NCI-H526 (cell line): Measurements from ENCODE around the gene UFD1.
A peak's percentile ranks its signal among the peaks of the same experiment; 100 is the strongest.

ENCODE experiments used
- DNase-seq, 2 experiments: peaks; one replicate each; lab custom pipeline; 2025; lab: John Stamatoyannopoulos, UW

UFD1 gene

GRCh38 chr22:19495562-19496323, 16.8 kb upstream of the UFD1 start:
- no peak for DNase-seq

GRCh38 chr22:19494676-19495173, 15.7 kb upstream of the UFD1 start:
- no peak for DNase-seq

- no peak for DNase-seq
These were observed 15.1 kb upstream of the UFD1 start for GRCh38 chr22:19494001-19494560.

GRCh38 chr22:19492504-19493174, 13.6 kb upstream of the UFD1 start:
- DNase-seq, result no peak

GRCh38 chr22:19490628-19491230, 11.7 kb upstream of the UFD1 start:
- DNase-seq, result no peak

GRCh38 chr22:19488884-19489843, 10.2 kb upstream of the UFD1 start:
- no peak for DNase-seq

- DNase-seq, result no peak
These were observed 9.3 kb upstream of the UFD1 start for GRCh38 chr22:19488285-19488684.

GRCh38 chr22:19483481-19484244, 4.7 kb upstream of the UFD1 start:
- DNase-seq, result no peak

- no peak for DNase-seq
These were observed 3.3 kb upstream of the UFD1 start for GRCh38 chr22:19482297-19482696.

GRCh38 chr22:19480789-19481188, 1.8 kb upstream of the UFD1 start:
- DNase-seq, result no peak

GRCh38 chr22:19480173-19480568, 1.2 kb upstream of the UFD1 start:
- peak in 1 of 2 experiments; percentile 14 for DNase-seq

GRCh38 chr22:19479355-19480172, 571 bp upstream of the UFD1 start, which contains the start of gene CDC45:
CDC45 (plus strand) TSS chr22:19479920; CDS start chr22:19479969, 49 bp downstream.
- peak; percentile 95 to 96 for DNase-seq

GRCh38 chr22:19478045-19478900, 720 bp downstream of the UFD1 start:
- DNase-seq, result no peak

- no peak for DNase-seq
These were observed 1.5 kb downstream of the UFD1 start for GRCh38 chr22:19477321-19478044.

GRCh38 chr22:19476023-19476422, 3.0 kb downstream of the UFD1 start:
- DNase-seq, result no peak

- no peak for DNase-seq
These were observed 5.4 kb downstream of the UFD1 start for GRCh38 chr22:19473578-19473977.

- DNase-seq, result no peak
These were observed 6.8 kb downstream of the UFD1 start for GRCh38 chr22:19472233-19472632.

GRCh38 chr22:19471572-19471971, 7.4 kb downstream of the UFD1 start:
- DNase-seq, result no peak
